NK-92 treated with Interleukin-12 subunit alpha and Interleukin-12 subunit beta, amount 100 ng/mL, for 24 hours (cell line): ENCODE data around the gene PSMD10.

ENCODE experiments used
- DNase-seq: peaks from one replicate; lab custom pipeline; 2025; lab: John Stamatoyannopoulos, UW

Gene PSMD10, protein sequence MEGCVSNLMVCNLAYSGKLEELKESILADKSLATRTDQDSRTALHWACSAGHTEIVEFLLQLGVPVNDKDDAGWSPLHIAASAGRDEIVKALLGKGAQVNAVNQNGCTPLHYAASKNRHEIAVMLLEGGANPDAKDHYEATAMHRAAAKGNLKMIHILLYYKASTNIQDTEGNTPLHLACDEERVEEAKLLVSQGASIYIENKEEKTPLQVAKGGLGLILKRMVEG

DNA sequence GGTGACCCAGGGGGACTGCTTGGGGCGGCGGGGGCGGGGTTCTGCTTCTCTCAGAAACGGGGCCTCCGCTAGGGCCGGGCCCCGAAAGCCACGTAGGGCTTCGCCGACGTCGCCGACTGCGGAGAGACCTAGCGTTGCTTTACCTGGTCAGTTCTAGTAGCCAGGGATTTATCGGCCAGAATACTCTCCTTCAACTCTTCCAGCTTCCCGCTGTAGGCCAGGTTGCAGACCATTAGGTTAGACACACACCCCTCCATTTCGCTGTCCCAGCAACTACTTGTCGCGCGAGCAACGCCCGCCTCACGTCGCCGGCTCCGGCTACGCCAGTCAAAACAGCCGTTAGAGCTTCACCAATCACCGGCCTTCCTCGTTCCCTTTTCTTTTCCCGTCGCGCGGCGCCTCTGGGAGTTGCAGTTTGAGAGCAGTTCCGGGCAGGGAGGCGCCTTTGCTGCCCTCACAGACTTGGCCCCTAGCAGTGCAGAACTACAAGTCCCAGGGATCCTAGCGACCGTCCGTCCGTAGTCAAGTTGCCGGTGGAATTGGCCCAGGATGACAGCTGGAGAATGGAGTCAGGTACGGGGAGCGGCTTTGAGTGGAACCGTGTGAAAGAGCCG is at the start of gene PSMD10, which contains the start of gene ATG4A:
Gene PSMD10, minus strand, starts transcription at position 279 of the 614 bp plus-strand sequence. Its CDS starts 22 bp downstream, at position 257.
Gene ATG4A, plus strand, starts transcription at position 515 of the 614 bp plus-strand sequence. Its CDS starts 49 bp downstream, at position 564.
- peak; percentile 78 for DNase-seq

DNA sequence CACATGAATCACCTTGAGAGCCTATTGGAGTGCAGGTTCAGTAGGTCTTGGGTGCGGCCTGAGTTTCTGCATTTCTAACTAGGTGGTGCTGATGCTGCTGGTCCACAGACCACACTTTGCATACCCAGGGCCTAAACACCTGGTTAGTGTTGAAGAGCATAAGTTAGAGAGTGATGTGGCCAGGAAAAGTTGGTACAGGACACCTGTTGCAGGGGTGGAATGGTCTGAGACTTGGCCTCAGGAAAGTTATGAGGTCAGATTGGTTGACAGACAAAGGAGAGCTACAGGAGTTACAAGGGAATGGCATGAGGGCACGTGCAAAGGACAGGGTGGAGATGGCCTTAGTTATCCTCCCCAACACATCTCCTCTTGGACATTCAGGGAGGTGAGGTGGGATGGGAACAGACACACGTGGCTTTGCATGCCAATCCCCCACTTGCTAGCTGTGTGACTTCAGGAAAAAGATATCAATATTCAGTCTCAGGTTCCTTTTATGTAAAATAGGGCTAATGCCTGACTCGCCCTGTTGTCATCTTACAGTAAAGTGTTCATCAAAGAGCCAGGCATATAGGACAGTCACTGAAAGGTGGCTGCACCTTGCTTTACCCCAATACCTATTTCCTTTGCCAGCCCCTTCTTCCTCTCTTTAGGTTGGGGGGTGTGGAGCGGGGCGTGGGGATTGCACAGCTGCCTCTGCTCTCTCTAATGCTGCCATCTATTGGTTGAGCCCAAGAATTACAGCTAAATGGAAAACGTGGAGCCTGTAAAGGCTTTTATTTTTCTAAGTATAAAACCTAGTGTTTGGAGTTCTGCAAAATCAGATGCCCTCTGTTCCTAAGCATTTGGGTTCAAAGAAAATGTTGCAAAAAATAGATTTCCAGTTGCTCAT is 47.7 kb upstream of the PSMD10 start:
- no peak for DNase-seq

DNA sequence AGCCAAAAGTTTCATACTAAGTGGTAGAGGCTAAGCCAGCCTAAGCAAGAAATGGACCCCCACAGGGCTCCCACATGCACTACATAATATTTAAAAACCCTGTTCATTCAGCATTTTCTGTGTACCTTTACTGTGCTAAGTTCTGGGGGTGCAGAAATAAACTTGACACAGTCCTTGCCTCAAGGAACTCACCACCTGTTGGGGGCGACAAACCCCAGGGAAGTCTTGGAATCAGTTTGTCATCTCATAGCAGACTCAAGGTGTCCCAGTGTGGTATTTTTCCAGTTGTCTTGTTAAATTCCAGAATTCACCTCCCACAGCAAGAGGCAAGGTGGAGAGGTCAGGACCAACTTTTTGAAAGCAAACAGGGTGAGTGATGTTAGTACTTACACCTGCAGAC is 43.4 kb upstream of the PSMD10 start:
- no peak for DNase-seq

DNA sequence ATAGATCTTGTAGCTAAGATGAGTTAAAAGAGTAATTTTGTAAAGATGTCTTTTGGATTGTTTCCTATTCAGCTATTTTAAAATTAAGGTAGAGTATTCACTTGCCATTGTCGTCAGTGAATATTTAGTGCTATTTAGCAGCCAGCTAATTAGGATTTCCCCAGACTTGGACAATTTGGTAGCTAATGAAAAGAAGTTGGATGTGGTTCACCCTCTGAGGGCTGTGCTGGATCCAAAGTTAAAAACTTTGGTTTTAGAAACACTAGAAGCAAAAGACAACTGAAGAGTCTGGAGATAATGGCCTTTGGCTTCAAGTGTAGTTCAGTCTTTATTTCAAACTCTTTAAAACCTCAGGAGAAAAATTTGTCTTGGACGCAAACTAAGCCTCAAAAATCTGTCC is 41.5 kb upstream of the PSMD10 start:
- DNase-seq: no peak

DNA sequence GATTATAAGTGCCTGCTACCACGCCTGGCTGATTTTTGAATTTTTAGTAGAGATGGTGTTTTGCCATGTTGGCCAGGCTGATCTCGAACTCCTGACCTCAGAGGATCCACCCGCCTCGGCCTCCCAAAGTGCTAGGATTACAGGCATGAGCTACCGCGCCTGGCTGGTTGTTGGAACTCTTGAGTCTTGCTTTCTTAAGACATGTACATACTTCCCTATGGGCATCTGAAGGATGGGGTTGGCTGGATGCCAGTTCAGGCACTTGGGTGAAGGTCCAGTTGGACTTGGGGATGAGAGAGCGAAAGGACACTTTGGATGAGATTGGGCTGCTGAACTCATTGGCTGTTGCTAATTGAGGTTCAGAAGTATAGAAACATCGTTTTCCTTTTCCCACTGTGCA is 40.7 kb upstream of the PSMD10 start:
- DNase-seq: no peak

DNA sequence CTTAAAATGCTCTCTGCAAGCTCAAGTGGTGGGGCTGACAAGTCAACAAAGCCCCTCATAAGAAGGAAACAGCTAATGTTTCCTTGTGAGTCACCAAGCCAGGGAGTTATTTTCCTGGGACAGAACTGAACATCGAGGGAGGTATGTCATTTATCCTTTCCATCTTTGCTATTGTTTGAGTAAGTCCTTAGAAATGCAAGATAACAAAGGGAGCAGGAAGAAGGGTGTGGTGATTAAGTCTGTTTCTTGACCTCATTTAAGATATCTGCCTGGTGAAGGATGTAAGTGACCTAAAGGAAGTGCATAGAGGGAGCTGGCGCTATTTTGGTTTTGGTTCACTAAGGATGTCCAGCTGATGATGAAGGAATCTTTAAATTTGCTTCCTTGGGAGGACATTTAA is 40.1 kb upstream of the PSMD10 start:
- no peak for DNase-seq

DNA sequence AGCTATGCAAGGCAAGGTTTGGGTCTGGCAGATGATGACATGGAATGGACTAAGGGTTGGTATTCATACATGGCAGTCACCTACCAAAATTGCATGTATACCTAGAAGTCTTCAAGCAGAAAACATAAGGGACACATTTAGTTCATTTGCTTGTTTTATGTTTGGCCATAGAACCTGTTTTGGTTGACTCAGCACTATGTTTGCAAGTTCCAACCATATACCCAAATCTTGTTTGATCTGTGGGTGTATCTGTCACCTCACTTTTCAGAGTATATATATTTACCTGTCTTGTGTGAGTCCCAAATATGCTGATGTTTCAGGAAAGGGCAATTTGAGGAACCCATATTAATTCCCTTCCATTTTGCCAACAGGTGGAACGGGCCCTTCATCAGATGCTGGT is 39.5 kb upstream of the PSMD10 start:
- no peak for DNase-seq

DNA sequence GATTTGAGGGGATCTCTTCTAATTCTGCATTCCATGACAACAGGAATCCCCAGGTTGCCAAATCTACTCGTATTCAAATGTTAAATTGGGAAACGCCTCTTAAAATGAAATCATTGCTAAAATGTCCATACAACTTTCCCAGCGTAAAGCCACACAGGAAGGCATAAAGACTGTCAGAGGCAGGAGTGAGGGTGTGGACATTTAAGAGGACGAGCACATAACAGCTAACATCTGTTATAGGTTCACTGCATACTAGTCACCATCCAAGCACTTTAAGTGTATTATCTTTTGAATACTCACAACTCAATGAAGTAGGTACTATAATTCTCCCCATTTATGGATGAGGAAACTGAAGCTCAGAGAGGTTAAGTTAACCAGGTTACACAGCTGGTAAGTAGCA is 35.8 kb upstream of the PSMD10 start:
- no peak for DNase-seq

DNA sequence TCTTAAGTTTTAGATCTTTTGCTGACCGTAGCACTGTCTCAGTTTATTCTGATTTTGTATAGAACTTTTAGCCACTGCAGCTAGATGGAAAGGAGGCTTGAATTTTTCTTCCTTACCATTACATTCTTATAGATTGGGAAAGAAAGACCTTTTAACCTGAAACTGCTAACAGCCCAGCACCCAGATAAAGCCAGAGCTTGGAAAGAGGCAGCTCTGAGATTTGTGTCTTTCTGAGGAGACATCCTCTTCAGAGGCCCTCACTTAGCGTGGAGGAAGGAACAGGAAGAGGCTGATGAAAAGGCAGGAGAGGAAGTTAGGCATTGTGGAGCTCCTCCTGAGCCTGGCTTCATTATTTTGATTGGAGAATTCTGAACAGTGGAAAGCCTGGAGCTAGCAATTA is 35.3 kb upstream of the PSMD10 start:
- DNase-seq: no peak

DNA sequence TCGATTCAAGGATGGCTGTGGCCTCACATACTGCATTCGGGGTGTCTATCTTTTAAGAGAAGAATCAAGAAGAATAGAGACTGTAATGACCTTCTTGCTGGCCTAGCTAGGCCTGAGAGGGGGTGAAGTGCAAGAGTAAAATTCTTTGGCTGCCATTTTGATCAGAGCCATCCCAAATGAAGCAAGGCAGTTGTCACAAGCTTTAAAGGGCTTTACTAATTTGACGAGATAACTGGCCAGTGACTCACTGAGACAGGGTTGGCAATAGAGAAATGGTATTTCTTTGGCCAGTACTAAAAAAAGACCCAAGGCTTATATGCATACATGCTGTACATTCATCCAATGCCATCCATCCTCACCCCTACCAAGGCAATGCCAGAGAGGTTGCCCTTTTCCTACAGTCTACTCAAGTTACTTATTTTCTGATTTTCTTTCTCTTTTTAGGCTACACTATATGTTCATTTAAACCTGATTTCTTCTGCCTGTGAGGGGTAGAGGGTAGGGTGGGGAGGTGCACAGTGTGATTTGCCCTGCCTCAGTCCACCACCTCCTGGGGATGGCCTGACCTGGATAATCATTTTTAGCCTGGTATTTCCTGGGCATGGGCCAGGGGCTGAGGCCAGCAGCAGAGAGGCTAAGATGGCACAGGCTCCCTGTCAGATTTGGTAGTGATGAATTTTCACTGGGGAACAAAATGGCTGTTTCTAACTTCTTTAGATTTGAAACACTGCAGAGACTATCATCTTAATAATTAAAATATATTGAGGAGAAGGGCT is 32.4 kb upstream of the PSMD10 start:
- no peak for DNase-seq

DNA sequence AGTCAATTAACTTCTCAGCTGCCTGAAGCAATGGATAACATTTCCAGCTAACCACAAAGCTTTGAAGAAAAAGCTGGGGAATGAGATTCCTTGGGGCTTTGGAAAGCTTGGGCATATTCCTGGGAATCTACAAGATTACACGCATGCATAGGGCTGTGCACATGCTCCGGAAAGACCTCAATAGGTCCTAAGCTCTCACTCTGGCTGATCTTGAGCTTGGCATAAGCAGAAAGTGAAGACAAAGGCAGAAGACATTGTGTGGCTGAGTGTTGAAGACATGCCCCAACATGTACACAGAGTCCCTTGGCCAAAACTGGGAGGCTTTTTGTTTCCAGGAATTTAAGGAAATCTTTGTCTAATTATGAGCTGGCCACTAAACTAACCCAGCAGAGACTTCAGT is 31.4 kb upstream of the PSMD10 start:
- DNase-seq: no peak

DNA sequence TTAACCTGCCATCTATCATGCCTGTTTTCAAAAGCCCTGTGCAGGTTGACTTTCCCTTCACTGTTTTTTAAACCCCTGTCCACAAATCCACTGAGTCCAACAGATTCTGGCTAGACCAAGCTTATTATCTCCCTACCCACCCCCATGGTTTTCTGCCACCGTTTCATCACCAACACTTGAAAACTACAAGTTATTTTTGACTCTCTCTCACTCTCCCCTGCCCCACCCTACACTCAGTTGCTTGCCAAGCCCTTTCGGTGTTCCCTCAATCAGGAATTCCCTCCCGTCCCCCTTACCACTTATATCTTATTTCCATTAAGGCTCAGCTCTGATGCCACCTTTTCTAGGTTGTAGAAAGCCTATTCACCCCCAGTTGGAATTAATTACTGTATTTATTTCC is 29.9 kb upstream of the PSMD10 start:
- no peak for DNase-seq

DNA sequence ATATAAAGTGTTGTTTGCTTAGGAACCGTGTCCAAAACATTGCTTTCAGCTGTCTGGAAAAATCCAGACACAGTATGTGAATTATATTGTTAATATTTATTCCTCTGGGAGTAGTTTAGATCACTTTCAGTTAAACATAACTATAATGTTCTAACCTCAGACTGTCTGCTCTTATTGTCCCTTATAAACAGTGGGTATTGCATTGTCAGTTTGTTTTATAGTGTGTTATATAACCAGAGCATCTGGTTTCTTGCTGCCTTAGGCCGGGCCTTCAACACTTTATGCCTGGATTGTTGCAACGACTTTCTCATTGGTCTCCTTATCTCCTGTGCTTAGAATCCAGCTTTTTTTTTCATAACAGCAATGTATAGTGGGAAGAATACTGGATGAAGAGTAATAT is 26.6 kb upstream of the PSMD10 start:
- no peak for DNase-seq

DNA sequence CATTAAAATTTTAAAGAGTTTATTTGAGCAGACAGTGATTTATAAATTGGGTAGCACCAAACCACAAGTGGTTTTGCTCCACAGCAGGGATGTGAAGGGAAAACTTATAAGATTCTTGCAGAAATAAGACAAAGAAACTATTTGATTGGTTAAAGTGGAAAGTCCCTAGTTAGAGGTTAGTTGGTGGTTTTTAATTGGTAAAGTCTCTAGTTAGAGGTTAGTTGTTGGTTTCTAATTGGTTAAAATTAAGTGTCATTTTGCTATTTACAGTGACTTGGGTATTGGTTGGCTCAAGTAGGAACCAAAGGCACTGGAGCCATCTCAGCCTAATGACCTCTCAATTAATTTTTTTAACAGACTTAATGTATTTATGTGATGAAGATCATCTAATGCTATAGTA is 23.2 kb upstream of the PSMD10 start:
- no peak for DNase-seq

DNA sequence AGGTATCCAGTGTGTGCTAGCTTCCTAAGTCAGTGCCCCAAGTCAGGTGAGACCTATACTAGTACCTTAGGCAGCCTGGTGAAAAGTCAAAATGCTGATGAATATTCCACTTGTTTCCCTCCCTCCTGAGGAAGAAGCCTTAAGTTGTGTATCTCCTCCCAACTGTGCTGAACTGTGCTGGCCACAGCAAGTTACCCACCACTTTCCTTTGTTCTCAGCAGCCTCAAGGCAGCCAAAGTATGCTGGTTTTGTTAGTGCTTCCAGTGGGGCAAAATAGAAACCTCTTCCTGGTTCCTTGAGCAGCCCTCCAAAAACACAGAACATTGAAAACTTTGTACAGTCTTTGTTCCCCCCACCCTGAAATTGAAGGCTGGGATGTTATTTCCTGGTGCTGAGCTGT is 14.1 kb upstream of the PSMD10 start:
- no peak for DNase-seq

DNA sequence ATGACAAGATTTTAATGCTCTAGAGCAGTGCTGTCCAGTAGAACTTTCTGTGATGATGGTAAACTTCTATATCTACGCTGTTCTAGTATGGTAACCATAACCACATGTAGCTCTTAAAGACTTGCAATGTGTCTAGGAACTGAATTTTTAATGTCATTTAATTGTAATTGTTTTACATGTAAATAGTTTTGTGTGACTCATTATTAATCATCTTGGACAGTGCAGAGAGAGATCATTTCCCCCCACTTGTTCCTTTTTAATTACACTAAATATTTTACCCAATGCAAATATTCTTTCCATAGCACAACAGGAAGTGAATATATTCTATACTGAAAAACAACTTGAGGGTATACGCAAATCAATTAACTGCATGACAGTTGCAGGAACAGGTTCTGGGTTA is 6.0 kb upstream of the PSMD10 start:
- no peak for DNase-seq

DNA sequence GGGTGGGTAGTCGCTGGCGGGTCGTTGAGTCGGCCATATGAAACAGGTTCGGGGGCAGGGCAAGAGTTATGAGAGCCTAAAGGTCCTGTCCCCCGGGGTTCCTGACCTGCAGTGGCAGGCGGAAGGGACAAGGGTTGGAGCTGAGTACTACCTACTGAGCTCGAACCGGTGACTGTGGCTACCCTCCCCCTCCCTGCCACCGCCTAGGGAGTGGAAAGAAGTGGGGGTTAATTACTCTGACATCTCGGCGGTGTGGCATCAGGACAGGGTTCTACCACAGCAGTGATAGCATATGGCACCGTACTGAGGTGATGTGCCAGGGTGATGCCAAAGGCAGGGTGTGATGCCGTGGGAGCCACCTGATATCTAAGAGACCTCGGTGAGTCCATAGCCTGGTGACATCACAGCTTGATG is 543 bp upstream of the PSMD10 start:
- DNase-seq: peak; percentile 29

DNA sequence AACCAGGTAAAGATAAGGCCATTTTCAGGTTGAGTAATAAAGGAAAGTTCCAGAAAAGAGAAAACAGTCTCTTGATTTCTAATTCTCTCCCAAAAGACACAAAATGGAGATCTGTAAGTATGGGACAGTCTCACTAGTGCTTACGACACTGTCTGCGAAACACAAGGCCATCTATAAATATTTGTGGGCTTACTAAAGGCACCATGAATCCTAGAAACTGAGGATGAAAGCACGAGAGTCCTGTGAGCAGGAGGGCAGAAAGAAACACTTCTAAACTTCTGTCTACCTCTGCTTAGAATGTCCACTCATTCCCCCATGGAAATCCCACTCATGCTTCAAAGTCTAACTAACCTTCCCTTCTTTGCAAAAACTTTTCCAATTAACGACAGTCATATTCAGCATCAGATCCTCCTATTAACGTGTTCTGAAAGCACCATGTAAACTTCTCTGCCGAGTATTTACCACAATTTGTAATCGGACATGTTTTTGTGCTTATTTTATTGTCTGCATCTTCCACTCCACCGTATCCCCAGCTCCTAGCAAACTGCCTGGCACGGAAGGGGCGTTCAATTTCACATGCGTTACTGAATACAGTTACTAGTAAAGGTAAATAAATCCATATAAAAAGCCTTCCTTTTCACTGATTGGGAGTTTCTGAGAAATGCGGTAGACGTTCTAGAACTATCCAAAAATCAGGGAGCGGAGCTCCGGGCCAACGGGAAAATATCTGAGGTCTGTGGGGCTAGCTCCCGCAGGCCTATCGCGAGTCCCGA is 665 bp downstream of the PSMD10 start:
- DNase-seq: no peak

DNA sequence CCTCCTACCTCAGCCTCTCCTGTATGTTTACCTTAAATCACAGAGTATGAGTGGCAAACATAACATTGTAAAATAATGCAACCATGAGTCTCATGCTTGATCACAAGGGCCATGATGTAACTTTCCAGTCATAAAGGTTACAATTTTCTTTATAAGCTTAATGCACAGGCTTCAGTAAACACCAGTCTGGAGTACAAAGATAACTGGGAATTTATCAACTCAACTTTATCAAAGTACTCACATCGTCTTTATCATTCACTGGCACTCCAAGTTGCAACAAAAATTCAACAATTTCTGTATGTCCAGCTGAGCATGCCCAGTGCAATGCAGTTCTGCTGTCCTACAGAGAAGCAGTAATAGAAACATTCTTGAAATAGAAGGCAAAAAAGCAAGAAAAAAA is 2.8 kb downstream of the PSMD10 start:
- DNase-seq: no peak

DNA sequence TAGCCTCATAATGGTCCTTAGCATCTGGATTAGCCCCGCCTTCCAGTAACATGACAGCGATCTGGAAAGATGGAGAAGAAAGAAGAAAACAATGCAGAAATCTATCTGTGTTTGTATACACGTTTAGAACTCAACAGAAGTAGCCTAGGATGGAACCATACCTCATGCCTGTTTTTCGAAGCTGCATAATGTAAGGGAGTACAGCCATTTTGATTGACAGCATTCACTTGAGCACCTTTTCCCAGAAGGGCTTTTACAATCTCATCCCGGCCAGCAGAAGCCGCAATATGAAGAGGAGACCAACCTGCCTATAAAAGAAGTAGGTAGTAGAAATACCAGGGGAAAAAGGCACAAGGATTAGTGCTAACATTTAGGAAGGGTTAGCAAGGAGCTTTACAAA is 3.5 kb downstream of the PSMD10 start:
- no peak for DNase-seq

DNA sequence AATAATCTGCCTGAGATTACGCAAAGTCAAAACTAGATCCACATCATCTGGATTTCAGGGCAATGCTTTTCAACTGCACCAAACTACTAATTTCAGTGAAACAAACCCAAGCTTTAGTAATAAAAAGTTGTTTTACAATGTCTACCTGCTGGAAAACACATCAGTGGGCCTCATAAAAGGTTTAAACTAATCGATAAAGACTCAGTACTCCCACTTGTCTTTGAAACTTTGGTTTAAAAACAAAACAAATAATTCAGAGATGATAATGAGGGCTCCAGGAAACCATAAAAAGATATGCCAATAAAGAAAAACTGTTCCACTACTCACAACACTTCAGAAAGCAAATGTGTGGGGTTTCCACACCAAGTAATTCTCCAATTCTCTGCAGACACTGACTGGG is 10.2 kb downstream of the PSMD10 start:
- DNase-seq: no peak
